Measurements from ENCODE around the gene CPA4.
"Not testable (repeated sequence)": the region's sequence is repeated elsewhere in the genome, so short reads cannot be mapped to it uniquely, and the experiment has no call there.

Gene CPA4

GRCh38 chr7:130303551-130303950 lies 10.6 kb downstream of the CPA4 start:
- no peak for DNase-seq

- no peak for DNase-seq
Observed at GRCh38 chr7:130303982-130304381, 11.0 kb downstream of the CPA4 start.

GRCh38 chr7:130304878-130305277 lies 11.9 kb downstream of the CPA4 start:
- DNase-seq: no peak

GRCh38 chr7:130305433-130306042 lies 12.6 kb downstream of the CPA4 start:
- no peak for DNase-seq

- DNase-seq: no peak
Observed at GRCh38 chr7:130309986-130310385, 17.0 kb downstream of the CPA4 start.

GRCh38 chr7:130314305-130314704 lies 21.3 kb downstream of the CPA4 start:
- DNase-seq: no peak

- no peak for DNase-seq
Observed at GRCh38 chr7:130319541-130319940, 26.6 kb downstream of the CPA4 start.

GRCh38 chr7:130321542-130322229 lies 28.7 kb downstream of the CPA4 start:
- DNase-seq: not testable (repeated sequence)

- DNase-seq: no peak
Observed at GRCh38 chr7:130322615-130323014, 29.7 kb downstream of the CPA4 start.

GRCh38 chr7:130324306-130324943 lies 31.5 kb downstream of the CPA4 start:
- DNase-seq: no peak

- no peak for DNase-seq
Observed at GRCh38 chr7:130329681-130330080, 36.7 kb downstream of the CPA4 start.

- DNase-seq: no peak
Observed at GRCh38 chr7:130332259-130333053, 39.5 kb downstream of the CPA4 start.

GRCh38 chr7:130333832-130334231 lies 40.9 kb downstream of the CPA4 start:
- DNase-seq: no peak

- DNase-seq: no peak
Observed at GRCh38 chr7:130334274-130334673, 41.3 kb downstream of the CPA4 start.

- DNase-seq: no peak
Observed at GRCh38 chr7:130337410-130337971, 44.5 kb downstream of the CPA4 start.

GRCh38 chr7:130338233-130338632 lies 45.3 kb downstream of the CPA4 start:
- no peak for DNase-seq

- no peak for DNase-seq
Observed at GRCh38 chr7:130341882-130342281, 48.9 kb downstream of the CPA4 start.

- DNase-seq: no peak
Observed at GRCh38 chr7:130342701-130343380, 49.9 kb downstream of the CPA4 start.

GRCh38 chr7:130344271-130344866 lies 51.4 kb downstream of the CPA4 start, which contains the start of gene CPA5:
Gene CPA5 (plus strand): TSS chr7:130344816. CDS start chr7:130346486, 1,670 bp downstream.
- DNase-seq: no peak

- DNase-seq: no peak
Observed at GRCh38 chr7:130345136-130345535, 52.2 kb downstream of the CPA4 start.

GRCh38 chr7:130345725-130346124 lies 52.8 kb downstream of the CPA4 start:
- no peak for DNase-seq
